Fibroblast of skin of right quadriceps (primary cell): ENCODE results near the gene MISP3.
A peak's percentile ranks its signal among the peaks of the same experiment; 100 is the strongest.

ENCODE experiments used
- DNase-seq: peaks from one replicate; pipeline ENCODE4 v3.0.0-alpha.2; 2013

MISP3 gene

GRCh38 chr19:14054099-14054498, 18.5 kb upstream of the MISP3 start:
- no peak for DNase-seq

- no peak for DNase-seq
These were observed 17.9 kb upstream of the MISP3 start for GRCh38 chr19:14054721-14055120.

GRCh38 chr19:14055396-14055795, 17.2 kb upstream of the MISP3 start:
- no peak for DNase-seq

- no peak for DNase-seq
These were observed 16.4 kb upstream of the MISP3 start for GRCh38 chr19:14056069-14056666.

GRCh38 chr19:14056741-14057356, 15.7 kb upstream of the MISP3 start:
- DNase-seq = no peak

DNA sequence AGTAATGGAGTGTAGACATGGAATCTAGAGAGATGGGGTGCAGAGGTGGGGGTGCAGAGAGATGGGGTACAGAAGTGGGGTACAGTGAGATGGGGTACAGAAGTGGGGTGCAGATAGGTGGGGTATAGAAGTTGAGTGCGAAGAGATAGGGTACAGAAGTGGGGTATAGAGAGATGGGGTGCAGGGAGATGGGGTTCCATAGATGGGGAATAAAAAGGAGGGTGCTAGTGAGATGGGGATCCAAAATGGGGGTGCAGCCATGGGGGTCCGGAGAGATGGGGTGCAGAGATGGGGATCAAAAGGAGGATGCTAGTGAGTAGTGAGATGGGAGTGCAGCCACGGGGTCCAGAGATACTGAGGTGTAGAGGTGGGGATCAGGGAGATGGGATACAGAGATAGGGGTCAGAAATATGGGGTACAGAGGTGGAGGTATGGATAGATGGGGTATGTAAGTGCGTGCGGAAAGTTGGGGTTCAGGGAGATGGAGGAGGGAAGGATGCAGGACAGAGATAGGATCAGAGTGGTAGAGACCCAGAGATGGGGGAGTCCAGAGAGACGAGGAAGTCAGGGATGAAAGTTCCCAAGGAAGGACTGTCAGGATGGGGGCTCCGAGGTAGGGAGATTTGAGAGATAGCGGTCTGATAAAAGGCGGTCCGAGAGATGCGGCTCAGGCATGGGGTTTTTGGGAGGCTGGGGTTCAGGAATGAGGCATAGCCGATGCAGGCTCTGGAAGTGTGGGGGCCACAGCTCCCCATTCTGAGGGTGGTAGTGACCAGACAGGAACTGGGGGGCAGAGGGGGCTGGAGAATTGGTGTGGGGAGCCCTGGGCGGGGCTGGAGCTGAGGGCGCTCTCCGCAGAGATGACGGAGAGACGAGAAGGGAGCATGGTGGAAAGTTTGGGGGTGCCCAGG, 14.1 kb upstream of the MISP3 start:
- DNase-seq = no peak

- DNase-seq = no peak
These were observed 13.5 kb upstream of the MISP3 start for GRCh38 chr19:14059093-14059480.

GRCh38 chr19:14059652-14060155, 12.9 kb upstream of the MISP3 start:
- no peak for DNase-seq

- DNase-seq = no peak
These were observed 11.4 kb upstream of the MISP3 start for GRCh38 chr19:14061081-14061749.

GRCh38 chr19:14061751-14062557, 10.6 kb upstream of the MISP3 start, which contains the start of gene PALM3:
Gene PALM3, minus strand, starts transcription at chr19:14062076. Its CDS starts 96 bp downstream, at chr19:14061980.
- DNase-seq = no peak

GRCh38 chr19:14062558-14062855, 10.1 kb upstream of the MISP3 start:
- DNase-seq = no peak

- DNase-seq = peak; percentile 20
These were observed 9.5 kb upstream of the MISP3 start for GRCh38 chr19:14063105-14063504.

- DNase-seq = no peak
These were observed 6.5 kb upstream of the MISP3 start for GRCh38 chr19:14066134-14066533.

GRCh38 chr19:14070268-14071050, 2.1 kb upstream of the MISP3 start:
- DNase-seq = no peak

DNA sequence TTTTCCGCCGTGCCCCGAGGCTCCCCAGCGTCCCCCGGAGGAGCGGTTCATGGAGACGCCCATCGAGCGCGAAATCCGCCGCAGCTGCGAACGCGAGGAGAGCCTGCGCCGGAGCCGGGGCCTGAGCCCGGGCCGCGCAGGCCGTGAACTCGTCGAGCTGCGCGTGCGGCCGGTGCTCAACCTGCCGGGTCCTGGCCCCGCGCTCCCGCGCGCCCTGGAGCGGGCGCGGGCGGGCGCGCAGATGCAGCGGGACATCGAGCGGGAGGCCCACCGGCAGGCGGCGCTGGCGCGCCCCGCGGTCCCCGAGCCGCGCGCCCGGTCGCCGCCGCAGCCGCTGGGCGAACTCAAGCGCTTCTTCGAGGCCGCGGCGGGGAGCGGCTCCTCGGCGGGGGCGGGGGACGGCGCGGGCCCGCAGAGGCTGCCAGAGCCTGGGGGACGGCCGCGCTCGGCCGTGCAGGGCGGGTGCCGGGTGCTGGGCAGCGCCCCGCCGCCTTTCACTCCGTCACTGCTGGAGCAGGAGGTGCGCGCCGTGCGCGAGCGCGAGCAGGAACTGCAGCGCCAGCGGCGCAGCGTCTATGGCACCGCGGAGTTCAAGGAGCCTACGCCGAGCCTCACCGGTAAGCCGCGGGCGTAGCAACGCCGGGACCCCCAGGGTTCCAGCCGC, 807 bp downstream of the MISP3 start:
- DNase-seq = peak; percentile 71

GRCh38 chr19:14073925-14074838, 1.6 kb downstream of the MISP3 start:
- DNase-seq = no peak

DNA sequence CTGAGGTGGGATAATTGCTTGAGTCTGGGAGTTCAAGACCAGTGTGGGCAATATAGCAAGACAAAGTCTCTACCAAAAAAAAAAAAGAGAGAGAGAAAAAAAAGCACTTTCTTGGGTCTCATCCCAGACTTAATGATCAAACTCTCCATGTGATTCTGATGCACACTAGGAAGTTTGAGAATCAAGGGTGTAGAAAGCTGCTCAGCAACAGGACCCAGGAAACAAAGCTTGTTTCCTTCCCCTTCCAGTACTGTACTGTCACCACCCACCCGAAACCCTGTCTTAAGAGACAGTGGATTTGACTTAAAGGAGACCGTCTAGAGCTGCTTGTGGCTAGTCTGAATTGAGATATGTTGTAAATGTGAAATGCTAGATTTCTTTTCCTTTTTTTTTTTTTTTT, 5.8 kb downstream of the MISP3 start:
- DNase-seq = no peak

GRCh38 chr19:14080887-14081796, 8.6 kb downstream of the MISP3 start:
- peak; percentile 99 for DNase-seq
